Glomerular visceral epithelial cell (primary cell): ENCODE data around the gene NTM.

Experiments used
- DNase-seq: peaks from one replicate; pipeline ENCODE4 v3.0.0-alpha.2; 2016; ENCODE audit errors: extremely low spot score

Gene NTM

GRCh38 chr11:132256528-132257279, 886.3 kb downstream of the NTM start:
- DNase-seq, result no peak

GRCh38 chr11:132257871-132258270, 887.5 kb downstream of the NTM start:
- DNase-seq, result no peak

DNA sequence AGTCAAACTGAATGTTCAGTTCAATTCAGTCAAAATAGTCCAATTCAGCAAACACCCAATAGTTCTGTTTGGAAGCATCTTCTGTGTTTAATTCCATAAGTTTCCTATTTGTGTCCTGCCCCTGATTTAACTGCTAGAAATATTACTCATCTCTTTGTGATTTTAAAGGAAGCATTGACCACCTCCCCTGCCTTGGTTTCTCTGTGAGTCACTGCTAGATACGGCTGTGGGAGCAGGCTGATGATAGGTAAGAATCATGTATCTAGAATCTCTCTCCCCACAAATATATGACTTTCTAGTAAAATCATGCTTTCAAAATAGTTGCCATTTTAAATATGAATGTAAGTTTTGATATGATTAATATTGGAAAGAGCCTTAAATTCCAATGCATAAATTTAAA, 888.5 kb downstream of the NTM start:
- peak; percentile 3 for DNase-seq

- DNase-seq, result no peak
These were observed 890.2 kb downstream of the NTM start for GRCh38 chr11:132260636-132261035.

DNA sequence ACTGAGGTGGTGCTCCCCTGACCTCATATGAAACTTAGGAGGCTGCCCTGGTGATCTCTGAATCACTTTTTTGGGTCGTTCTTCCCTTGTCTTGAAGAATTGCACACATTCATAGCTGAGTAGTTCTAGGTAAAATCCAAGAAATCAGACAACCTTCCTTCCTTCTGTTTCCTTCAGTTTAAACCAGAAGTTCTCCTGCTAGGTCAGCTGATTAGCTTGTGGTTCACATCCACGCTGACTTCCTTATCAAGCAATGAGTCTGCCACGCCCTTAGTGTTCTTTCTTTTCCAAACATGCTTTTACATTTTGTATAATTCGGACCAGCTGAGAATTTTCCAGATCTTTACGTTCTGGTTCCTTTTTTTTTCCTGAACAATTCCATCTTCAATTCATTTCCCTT, 892.8 kb downstream of the NTM start:
- DNase-seq, result no peak

DNA sequence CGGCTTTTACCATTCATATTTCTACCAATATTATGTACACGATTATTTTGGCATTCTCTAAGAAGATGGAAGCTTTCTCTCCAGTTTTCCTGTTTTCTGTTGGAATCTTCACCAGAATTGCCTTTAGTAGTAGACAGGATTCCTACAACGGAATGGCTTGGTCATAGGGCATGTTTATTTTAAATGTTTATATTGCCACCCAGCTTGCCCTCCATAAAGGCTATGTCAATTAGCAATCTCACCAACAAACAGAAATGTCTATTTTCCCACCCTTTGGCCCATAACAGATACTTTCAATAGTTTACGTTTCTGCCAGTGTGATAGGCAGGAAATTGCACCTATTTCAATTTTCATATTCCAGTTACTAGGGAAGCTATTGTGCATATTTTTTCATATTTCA, 893.5 kb downstream of the NTM start:
- DNase-seq, result no peak

DNA sequence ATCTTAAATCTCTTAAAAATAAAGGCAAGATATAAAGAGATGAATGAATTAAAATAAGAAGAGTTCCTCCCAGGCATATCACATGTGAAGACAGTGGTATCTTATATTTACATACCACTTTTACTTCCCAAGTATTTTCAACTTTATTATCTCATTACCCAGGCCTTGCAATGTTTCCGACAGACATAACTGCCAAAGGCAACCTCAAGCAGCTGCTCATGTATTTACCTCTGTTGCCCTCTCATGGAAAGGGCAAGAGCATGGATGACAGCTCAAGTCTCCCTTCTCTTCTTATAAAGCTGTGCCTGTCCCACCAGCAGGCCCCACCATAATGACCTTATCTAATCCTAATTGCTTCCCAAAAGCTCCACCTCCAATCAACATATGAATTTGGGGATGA, 894.2 kb downstream of the NTM start:
- DNase-seq, result no peak

DNA sequence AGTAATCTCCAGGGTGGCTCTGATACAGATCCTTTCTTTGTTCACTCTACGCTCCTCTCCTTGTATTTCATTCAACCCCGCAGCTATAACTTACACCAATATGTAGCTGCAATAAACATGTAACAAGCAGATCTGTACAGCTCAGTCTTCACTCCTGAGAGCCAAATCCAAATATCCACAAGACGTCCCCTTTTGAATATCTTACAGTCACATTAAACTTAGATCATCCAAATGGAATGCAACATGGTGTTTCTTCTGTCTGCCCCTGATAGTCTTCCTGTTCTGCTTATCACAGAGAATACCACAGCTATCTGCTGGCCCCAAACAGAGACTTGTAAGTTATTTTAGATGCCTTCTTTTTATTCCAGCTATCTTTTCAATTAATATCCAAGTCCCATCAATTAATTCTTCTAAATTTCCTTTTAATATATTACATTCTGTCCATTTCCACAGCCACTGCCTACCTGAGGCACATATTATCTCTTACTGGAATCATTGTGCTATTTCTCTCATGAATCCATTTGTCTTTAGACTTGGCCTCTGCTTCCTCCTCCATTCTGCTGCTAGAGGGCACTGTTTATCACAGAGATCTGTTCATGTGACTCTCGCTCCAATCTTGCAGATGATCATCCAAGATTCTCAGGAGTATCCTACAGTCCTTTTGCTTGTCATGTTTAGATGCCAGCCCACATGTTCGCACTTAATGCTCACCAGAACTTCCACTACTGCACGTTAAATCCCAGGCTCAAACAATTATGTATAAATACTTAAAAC, 908.6 kb downstream of the NTM start:
- DNase-seq, result peak; percentile 32

DNA sequence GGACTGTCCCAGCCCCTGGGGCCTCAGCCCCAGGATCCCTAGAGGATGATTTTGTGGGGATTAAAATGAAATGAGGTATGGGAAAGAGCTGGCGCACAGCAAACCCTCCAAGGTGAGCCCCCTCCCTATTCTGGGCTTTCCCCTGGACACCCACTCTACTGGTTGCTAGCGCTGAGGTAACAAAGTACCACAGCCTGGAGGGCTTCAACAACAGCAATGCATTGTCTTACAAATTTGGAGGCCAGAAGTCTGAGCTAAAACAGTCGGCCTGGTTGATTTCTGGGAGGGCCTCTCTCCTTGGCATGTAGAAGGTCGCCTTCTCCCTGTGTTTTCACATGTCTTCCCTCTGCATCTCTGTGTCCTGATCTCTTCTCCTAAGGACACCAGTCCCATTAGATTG, 913.6 kb downstream of the NTM start:
- DNase-seq, result no peak

DNA sequence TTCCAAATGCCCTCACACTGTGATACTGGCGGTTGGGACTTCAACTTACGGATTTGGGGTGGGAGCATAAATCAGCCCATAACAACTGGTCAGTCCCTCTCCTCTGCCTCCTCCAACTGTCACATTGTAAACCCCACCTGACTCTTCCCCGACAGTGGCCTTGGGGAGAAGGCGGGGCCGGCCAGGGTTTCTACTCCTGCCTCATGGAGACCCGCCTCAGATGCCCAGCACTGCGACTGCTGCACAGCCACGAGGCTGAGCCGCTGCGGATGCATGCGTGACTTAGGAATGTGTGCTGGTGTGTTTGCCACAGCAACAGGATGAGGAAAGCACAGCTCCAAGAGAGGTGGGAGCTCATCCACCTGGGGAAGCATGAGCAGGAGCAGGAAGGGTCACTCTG, 914.2 kb downstream of the NTM start:
- DNase-seq, result no peak

DNA sequence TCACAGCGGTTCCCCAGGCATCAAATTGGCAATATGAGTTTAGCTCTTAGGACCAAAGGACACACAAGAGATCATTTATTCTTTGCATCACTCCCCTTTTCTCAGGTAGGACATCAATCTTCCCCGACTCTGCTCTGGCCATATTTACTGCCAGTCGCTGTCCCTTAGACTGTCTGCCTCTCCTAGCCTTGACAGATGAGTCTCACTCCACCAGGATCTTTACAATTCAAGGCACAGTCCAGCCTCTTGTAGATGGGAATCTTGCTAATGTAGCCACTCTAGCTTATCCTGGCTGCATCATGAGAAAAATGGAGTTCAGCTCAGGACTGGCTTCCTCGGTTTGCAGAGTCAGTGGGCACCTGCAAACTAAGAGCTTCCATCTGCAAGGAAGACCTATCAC, 915.2 kb downstream of the NTM start:
- no peak for DNase-seq

GRCh38 chr11:132286106-132286505, 915.7 kb downstream of the NTM start:
- no peak for DNase-seq

GRCh38 chr11:132288036-132288435, 917.6 kb downstream of the NTM start:
- DNase-seq, result no peak

DNA sequence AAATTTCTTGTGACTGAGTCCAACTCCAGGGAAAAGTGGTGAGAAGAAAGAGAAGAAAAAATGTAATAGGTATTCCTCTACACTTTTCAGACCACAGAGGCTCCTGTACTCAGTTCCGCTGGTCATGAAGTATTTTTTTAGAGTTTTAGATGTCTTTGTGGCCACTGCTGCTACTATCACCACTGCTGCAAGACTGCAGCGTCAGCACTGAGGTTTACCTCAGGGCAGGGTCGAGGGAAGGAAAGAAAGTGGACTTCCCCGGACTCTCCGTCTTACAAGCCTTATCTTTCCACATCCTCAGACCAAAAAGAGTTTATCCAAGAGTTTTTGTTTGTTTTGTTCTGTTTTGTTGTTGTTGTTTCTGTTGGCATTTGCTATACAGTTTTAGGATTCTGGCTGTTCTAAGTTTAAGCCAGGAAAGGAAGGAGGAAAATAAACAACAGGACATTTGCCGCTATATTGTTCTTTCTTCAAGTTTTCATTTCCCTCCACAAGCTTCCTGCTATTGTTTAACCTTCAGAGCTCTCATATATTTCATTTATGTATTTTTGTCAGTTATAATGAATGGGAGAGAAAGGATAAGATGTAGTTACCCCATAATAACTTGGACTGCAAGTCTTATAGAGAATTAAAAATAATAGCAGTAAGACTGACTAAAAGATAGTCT, 919.3 kb downstream of the NTM start:
- no peak for DNase-seq

- no peak for DNase-seq
These were observed 923.2 kb downstream of the NTM start for GRCh38 chr11:132293586-132293985.

DNA sequence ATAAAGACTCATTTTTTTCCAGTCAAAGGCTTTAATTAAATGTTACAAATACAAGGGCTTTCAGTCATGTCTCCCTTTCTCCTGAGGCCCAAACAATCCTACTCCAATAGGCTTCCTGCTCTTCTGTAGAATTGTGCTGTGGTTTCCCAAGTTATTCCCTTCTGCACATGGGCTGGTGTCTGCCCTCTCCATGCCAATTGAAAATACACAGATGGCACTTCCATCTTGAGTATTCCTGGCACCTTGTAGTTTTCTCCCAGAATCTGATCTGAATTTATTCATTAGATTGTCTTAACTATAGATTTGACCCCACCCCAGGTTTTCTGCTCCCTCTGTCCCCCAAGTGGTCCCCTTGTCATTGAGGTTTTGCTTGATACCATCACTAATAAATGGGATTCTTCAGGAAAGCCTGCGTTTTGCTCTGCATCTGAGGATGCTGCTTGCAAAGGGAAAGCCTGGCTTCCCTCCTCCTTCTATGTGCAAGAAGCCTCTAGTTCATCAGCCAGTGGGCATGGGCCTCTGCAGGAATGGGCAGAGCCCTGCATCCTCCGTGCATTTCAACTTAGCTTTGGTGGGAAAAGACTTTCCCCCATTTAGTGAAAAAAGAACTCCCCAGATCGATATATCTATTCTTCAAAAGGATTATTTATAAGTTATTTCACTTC, 926.7 kb downstream of the NTM start:
- no peak for DNase-seq

- DNase-seq, result no peak
These were observed 927.9 kb downstream of the NTM start for GRCh38 chr11:132298357-132298756.

GRCh38 chr11:132300283-132300682, 929.9 kb downstream of the NTM start:
- peak; percentile 2 for DNase-seq

GRCh38 chr11:132301465-132301864, 931.0 kb downstream of the NTM start:
- DNase-seq, result no peak

GRCh38 chr11:132301900-132302299, 931.5 kb downstream of the NTM start:
- DNase-seq, result no peak

DNA sequence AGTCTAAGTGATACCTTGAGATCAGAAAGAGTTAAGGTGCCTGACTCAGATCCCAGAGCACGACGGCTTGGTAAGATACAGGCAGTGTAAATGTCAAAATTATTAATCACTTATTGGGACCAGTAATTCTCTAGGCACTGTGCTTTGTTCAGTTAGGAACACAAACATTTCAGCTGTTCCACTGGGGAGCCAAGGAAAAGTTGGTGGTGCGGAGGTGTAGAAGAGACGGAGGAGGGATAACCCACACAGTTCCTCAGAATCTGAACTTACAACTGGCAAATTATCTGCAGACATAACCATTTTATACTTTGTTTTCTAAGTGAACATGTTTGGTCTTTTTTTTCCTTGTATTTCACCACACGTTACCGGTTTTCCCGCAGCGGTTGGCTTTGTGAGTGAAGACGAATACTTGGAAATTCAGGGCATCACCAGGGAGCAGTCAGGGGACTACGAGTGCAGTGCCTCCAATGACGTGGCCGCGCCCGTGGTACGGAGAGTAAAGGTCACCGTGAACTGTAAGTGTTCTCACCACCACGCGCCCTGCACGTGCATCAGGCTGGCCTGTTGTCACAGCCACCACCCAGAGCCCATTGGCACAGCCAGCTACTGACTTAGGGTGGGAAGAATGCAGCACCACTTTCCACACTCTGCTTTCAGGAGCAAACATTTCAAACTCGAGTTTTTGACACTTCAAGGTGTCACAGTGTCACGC, 937.0 kb downstream of the NTM start:
- no peak for DNase-seq
